Endothelial cell of umbilical vein (primary cell): ENCODE measurements around the gene HBQ1. TPM values are rescaled to one million over a fixed set of nuclear protein-coding genes. Genes with fewer than 3 reads are reported as not detected.

Source experiments
- BruUV-seq: library from RNA; stranded (reverse); fragments of 400-500 nt; replicated peaks from 2 replicates; lab custom pipeline; 2021; lab: Mats Ljungman, UMichigan
- CTCF ChIA-PET: fragments of 300-600, 350-600 bp; sonication (Branson Sonifier 250); formaldehyde crosslinking; loops from one replicate; lab custom pipeline; 2021; ENCODE audit warnings: antibody characterized with exemption, inconsistent platforms; lab: Charles Lee
- POLR2A ChIA-PET: fragments of 300-600, 350-600 bp; sonication (Branson Sonifier 250); formaldehyde crosslinking; loops from one replicate; lab custom pipeline; 2021; ENCODE audit warnings: antibody characterized with exemption, inconsistent platforms; lab: Charles Lee
- DNase-seq: peaks from one replicate; pipeline ENCODE4 v3.0.0-alpha.2; 2011; ENCODE audit warnings: low read depth, low spot score
- FAIRE-seq: peaks from 2 replicates; lab custom pipeline; 2011; peaks lifted over from hg19 to GRCh38; lab: Jason Lieb, UNC
- H2AFZ ChIP-seq: 2 replicates; pipeline ENCODE4 v1.6.0; 2012; ENCODE audit warnings: low read depth, low read length, control low read depth, inconsistent platforms
- H3K27ac ChIP-seq: 2 replicates; pipeline ENCODE4 v1.5.1; 2011; ENCODE audit warnings: low read depth, mild to moderate bottlenecking, control low read depth, low read length, moderate library complexity; ENCODE audit not compliant: insufficient read depth
- H3K27me3 ChIP-seq, 2 experiments: 2 replicates each; pipeline versions ENCODE4 v1.6.0 to v1.6.1; 2011; ENCODE audit warnings: low read length in 2 of 2, mixed read lengths in 1 of 2; ENCODE audit not compliant: control insufficient read depth in 2 of 2, insufficient read depth in 2 of 2
- H3K36me3 ChIP-seq, 2 experiments: 2 replicates in 1 of 2; 3 replicates in 1 of 2; pipeline ENCODE4 v1.5.1; 2011; ENCODE audit warnings: low read length in 2 of 2, mild to moderate bottlenecking in 1 of 2, moderate library complexity in 1 of 2; ENCODE audit not compliant: control insufficient read depth in 2 of 2, insufficient read depth in 2 of 2; ENCODE audit errors: extremely low read depth in 1 of 2
- H3K4me1 ChIP-seq: 3 replicates; pipeline ENCODE4 v1.5.1; 2011; ENCODE audit warnings: mild to moderate bottlenecking, low read length; ENCODE audit not compliant: control insufficient read depth, insufficient read depth; ENCODE audit errors: extremely low read depth
- H3K4me2 ChIP-seq: 2 replicates; pipeline ENCODE4 v1.6.1; 2011; ENCODE audit warnings: low read length, control low read depth, mixed read lengths; ENCODE audit not compliant: insufficient read depth
- H3K4me3 ChIP-seq, 3 experiments: fragments of 200-600 bp in 1 of 3; sonication (generic), shearing (Covaris generic) in 1 of 3; replicated peaks in 1 of 3; 2 replicates each; pipeline ENCODE4 v1.5.1; 2011 to 2016; ENCODE audit warnings: control low read depth in 3 of 3, low read length in 3 of 3, mild to moderate bottlenecking in 2 of 3, inconsistent platforms in 1 of 3, low read depth in 1 of 3, moderate library complexity in 1 of 3; ENCODE audit not compliant: insufficient read depth in 1 of 3
- H3K79me2 ChIP-seq: 2 replicates; pipeline ENCODE4 v1.6.0; 2012; ENCODE audit warnings: low read length, inconsistent platforms; ENCODE audit not compliant: control insufficient read depth, insufficient read depth
- H3K9ac ChIP-seq: replicated peaks from 2 replicates; pipeline ENCODE3; 2011; ENCODE audit warnings: low read length, control low read depth; ENCODE audit not compliant: insufficient read depth; ENCODE audit errors: extremely low read depth
- H3K9me1 ChIP-seq: replicated peaks from 3 replicates; pipeline ENCODE4 v1.6.0; 2011; ENCODE audit warnings: mild to moderate bottlenecking, low read length; ENCODE audit not compliant: control insufficient read depth, insufficient read depth; ENCODE audit errors: extremely low read depth
- H3K9me3 ChIP-seq: replicated peaks from 2 replicates; pipeline ENCODE4 v1.5.1; 2012; ENCODE audit warnings: low read length, inconsistent platforms; ENCODE audit not compliant: control insufficient read depth, insufficient read depth
- H4K20me1 ChIP-seq: replicated peaks from 2 replicates; pipeline ENCODE3; 2011; ENCODE audit warnings: mild to moderate bottlenecking, low read length; ENCODE audit not compliant: control insufficient read depth, insufficient read depth; ENCODE audit errors: extremely low read depth
- EZH2 ChIP-seq: IDR thresholded peaks from 2 replicates; pipeline ENCODE4 v1.6.1; 2012; ENCODE audit warnings: borderline replicate concordance, low read depth, mild to moderate bottlenecking, moderate library complexity, low read length, inconsistent platforms; ENCODE audit not compliant: severe bottlenecking
- FOS ChIP-seq: IDR thresholded peaks from 2 replicates; pipeline ENCODE4 v1.6.1; 2011; ENCODE audit warnings: mild to moderate bottlenecking, low read length, moderate library complexity, borderline replicate concordance; ENCODE audit not compliant: insufficient read depth
- JUN ChIP-seq: IDR thresholded peaks from 2 replicates; pipeline ENCODE4 v1.6.1; 2011; ENCODE audit warnings: borderline replicate concordance, low read depth; ENCODE audit not compliant: insufficient read length, insufficient read depth
- MYC ChIP-seq: IDR thresholded peaks from one replicate; pipeline ENCODE4 v1.6.1; 2011; ENCODE audit warnings: mild to moderate bottlenecking, low read depth, low read length
- POLR2A ChIP-seq: IDR thresholded peaks from 2 replicates; pipeline ENCODE4 v1.6.1; 2012; ENCODE audit warnings: low read depth, mild to moderate bottlenecking, control low read depth, low read length
- POLR2AphosphoS5 ChIP-seq: IDR thresholded peaks from 2 replicates; pipeline ENCODE4 v1.6.1; 2012; ENCODE audit warnings: low read depth, mild to moderate bottlenecking, control low read depth, low read length, moderate library complexity; ENCODE audit not compliant: insufficient read depth
- dilution Hi-C: fragments of 300-500 bp; cut with MboI; formaldehyde crosslinking; loops from one replicate; pipeline ENCODE4 v1.15.0; 2019; ENCODE audit warnings: low sequenced_read_pairs; ENCODE audit not compliant: extremely low pct_ligation_motif_present
- intact Hi-C: fragments of 100-400 bp; cut with micrococcal nuclease; formaldehyde crosslinking; loops from one replicate; pipeline ENCODE4 v1.10.0; 2022
- polyA plus RNA-seq, 4 experiments: library from polyadenylated mRNA; depleted of rRNA in 3 of 4; stranded (reverse) in 3 of 4; unstranded in 1 of 4; fragments of >200 nt; gene quantifications; 2 replicates each; pipeline versions ENCODE4 v1.2.1 to v1.2.3, GENCODE V29; 2011 to 2012; ENCODE audit warnings: missing spikeins in 1 of 4
- total RNA-seq: library from RNA; stranded (reverse); gene quantifications from 2 replicates; pipeline ENCODE4 v1.2.3, GENCODE V29; 2021
- TF ChIP-seq, protein P1 (sequence below), 2 donors: IDR thresholded peaks; 1 replicate in 1 of 2; 2 replicates in 1 of 2; pipeline ENCODE4 v1.5.1; 2011; ENCODE audit warnings: low read length in 2 of 2, mild to moderate bottlenecking in 2 of 2, moderate library complexity in 2 of 2, control low read depth in 1 of 2, inconsistent platforms in 1 of 2, low read depth in 1 of 2; ENCODE audit not compliant: insufficient read depth in 1 of 2; ENCODE audit errors: extremely low read depth in 1 of 2
- TF ChIP-seq, protein P2 (sequence below): IDR thresholded peaks from 2 replicates; pipeline ENCODE4 v1.6.1; 2011; ENCODE audit not compliant: insufficient read depth, insufficient read length

The HBQ1 gene
- total and polyA plus RNA-seq, 2 donors (not counting 3 experiments of a cell fraction or from before 2014, with no cell fraction given), result 0.75 TPM; not detected in 1

DNA sequence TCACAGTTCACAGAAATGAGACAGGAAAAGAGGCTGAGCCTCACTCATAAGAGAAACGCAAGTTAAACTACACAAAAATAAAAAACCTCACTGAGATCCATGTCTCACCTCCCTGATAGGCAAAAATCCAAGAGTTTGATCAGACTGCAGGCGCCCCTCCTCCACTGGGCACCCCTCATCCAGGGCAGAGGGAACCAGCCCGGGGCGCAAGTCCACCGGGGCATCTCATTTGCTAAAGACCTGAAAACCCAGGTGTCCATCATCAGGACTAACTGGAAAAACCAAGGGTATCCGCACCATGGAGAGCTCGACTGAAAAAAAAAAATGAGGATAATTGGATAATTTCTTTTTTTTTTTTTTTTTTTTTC, 25.2 kb upstream of the HBQ1 start:
- H3K9me3 ChIP-seq, result no peaks in the 10 kb centered on the region
- FAIRE-seq, result no peak
- H3K4me3 ChIP-seq, result no peak overlapping the region
- no TSS peak for BruUV-seq
- DNase-seq, result no peak
- CTCF ChIA-PET, result interaction anchor here (1.3 to 1.5 kb wide), 2 partner anchors 25 to 58 kb away, joined by 4 read pairs; partner anchors contain the start of gene HBQ1
- no peak overlapping the region for H3K9ac ChIP-seq
- no peaks in the 10 kb centered on the region for H3K9me1 ChIP-seq
- dilution Hi-C loops (no loop called here), intact Hi-C loops (no loop called here)
- peak overlapping the region; percentile 88 for H3K4me2 ChIP-seq
- H3K36me3 ChIP-seq, result no peaks in the 10 kb centered on the region
- POLR2A ChIA-PET, result no interaction called here
- H3K27ac ChIP-seq, result no peak overlapping the region
- peak overlapping the region; percentile 98 for H2AFZ ChIP-seq
- peaks cover 6 to 12% of the 10 kb centered on the region in 2 experiments for H3K27me3 ChIP-seq
- H4K20me1 ChIP-seq, result no peaks in the 10 kb centered on the region
- TF ChIP-seq FOS (no peak), MYC (no peak), POLR2A (no peak), POLR2AphosphoS5 (no peak), EZH2 (no peak), JUN (no peak)
- TF ChIP-seq, protein P1, sequence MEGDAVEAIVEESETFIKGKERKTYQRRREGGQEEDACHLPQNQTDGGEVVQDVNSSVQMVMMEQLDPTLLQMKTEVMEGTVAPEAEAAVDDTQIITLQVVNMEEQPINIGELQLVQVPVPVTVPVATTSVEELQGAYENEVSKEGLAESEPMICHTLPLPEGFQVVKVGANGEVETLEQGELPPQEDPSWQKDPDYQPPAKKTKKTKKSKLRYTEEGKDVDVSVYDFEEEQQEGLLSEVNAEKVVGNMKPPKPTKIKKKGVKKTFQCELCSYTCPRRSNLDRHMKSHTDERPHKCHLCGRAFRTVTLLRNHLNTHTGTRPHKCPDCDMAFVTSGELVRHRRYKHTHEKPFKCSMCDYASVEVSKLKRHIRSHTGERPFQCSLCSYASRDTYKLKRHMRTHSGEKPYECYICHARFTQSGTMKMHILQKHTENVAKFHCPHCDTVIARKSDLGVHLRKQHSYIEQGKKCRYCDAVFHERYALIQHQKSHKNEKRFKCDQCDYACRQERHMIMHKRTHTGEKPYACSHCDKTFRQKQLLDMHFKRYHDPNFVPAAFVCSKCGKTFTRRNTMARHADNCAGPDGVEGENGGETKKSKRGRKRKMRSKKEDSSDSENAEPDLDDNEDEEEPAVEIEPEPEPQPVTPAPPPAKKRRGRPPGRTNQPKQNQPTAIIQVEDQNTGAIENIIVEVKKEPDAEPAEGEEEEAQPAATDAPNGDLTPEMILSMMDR (IDR thresholded peaks at IDR 0.05; ENCODE audit: extremely low read depth in 1 of 2, insufficient read depth in 1 of 2, low read depth in 1 of 2, low read length in 2 of 2), result no peak
- TF ChIP-seq, protein P2, sequence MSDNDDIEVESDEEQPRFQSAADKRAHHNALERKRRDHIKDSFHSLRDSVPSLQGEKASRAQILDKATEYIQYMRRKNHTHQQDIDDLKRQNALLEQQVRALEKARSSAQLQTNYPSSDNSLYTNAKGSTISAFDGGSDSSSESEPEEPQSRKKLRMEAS, result no peak
- peaks cover 9% of the 10 kb centered on the region for H3K4me1 ChIP-seq
- no peaks in the 10 kb centered on the region for H3K79me2 ChIP-seq
